Activated CD4-positive, alpha-beta T cell treated with anti-CD3 and anti-CD28 coated beads, Interleukin-2, amount 50 U/mL, for 16 hours (primary cell): Measurements from ENCODE around the gene DDR2.

Experiments
- DNase-seq: peaks from one replicate; pipeline ENCODE4 v3.0.0-alpha.2; 2020

The DDR2 gene

DNA sequence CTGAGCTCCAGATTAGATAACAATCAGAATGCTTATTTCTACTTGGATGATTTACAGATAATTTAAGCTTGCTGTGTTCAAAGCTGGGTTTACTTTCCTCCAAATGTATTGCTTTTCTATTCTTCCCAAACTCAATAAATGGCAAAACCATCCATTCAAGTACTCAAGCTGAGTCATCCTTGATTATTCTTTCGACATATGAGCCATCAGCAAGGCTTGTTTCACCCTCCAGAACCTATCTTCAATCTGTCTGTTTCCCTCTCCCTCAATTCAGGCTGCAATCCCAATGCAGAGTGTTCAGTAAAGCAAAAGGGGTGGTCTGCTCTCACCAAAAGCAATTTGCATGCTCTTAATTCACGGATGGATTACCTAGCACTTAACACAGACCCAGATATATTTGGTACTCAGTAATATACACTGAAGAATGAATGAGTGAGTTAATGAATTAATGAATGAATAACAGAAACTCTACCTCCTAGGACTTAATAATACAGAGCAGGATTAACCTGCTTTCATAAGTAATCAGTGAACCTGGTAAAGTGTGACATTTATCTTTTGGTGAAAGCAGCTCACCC is 41.9 kb downstream of the DDR2 start:
- no peak for DNase-seq

DNA sequence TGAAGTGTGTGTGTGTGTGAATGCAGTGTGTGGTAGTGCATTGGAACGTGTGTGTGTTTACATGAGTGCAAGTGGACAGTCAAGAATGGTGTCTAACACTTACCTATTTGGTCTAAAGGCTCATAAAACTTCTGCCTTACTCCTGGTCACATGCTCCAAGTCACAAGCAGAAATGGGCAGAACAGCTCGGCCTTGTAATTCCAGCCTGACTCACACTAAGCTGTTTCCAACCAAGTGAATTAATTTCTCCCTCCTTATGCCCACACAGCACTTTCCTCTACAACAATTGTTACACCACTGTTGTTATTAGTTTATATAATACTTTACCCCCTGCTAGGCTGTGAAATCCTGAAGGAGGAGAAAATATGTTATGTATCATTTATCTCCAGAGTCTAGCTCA is 43.8 kb downstream of the DDR2 start:
- no peak for DNase-seq

DNA sequence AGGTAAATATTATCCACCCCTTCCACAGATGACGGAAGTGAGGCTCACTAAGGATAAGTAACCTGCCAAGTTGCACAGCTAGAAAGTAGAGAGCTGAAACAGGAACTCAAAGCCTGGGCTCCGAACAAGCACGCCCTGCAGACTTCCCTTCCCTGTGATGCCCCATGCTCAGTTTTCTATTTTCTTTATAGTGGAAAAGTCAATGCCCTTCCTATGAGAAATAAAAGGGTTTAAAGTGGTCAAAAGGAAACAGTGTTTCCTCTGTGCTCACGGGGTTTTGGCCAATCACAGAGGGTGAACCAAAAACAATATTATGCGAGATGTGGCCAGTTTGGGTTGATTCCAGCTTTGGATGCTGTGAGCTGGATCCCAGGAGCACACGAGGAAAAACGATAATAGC is 44.5 kb downstream of the DDR2 start:
- DNase-seq, result no peak

DNA sequence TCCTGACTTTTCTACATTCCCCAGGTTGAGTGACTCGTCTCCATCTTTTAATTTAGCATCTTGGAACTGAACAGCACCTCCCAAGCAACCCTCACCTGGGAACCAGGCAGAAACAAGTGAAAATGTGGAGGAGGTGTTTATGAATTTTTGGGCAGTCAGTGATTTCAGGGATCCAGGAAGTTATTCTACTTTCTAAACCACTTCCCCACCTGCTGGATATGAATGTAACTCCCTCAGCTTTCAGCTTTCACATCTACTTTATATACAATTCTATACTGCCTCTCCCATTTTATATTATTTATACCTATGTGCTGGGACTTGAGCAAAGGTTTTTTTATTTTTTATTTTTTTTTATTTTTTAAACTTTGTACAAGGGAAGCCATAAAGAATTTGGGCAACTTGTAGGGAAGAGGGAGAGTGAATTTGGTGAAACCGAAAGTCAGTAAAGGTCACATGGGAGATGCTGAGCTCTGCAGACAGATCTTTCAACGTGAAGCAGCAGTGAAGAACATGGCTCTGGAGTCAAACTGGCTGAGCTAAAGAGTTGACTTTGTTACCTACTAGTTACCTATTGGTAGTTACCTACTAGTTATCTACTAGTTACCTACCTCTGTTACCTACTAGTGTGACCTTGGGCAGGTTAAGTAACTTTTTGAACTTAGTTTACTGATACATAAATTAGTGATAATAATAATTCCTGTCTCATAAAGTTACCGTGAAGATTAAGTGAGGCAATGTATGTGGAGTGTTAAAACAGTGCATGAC is 45.5 kb downstream of the DDR2 start:
- no peak for DNase-seq

DNA sequence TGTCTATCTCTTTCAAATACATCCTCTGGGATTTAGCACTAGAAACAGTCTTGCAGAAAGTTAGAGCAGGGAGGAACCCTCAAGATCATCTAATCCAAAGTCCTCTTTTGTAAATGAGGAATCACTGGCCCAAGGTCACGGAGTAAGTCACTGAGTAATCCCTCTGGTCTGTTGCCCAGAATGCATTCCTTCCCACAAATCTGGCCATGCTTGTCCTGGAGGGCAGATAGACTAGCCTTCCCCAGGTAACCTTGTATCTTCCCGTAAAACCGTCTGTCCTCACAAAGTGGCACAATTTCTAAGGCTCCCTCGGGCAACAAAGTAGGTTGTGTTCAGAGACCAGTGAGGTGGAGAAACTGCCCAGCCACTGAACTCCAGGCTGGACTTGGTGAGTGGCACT is 46.2 kb downstream of the DDR2 start:
- DNase-seq, result no peak

DNA sequence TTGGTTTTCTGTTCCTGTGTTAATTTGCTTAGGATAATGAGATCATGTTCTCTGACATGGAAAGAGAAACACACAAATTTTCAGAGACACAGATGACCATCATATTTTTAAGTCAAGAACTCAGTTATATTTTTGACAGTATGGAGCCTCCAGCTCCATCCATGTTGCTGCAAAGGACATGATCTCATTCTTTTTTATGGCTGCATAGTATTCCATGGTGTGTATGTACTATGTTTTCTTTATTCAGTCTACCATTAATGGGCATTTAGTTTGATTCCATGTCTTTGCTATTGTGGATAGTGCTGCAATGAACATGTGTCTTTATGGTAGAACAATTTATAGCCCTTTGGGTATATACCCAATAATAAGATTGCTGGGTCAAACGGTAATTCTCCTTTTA is 47.0 kb downstream of the DDR2 start:
- DNase-seq, result no peak

DNA sequence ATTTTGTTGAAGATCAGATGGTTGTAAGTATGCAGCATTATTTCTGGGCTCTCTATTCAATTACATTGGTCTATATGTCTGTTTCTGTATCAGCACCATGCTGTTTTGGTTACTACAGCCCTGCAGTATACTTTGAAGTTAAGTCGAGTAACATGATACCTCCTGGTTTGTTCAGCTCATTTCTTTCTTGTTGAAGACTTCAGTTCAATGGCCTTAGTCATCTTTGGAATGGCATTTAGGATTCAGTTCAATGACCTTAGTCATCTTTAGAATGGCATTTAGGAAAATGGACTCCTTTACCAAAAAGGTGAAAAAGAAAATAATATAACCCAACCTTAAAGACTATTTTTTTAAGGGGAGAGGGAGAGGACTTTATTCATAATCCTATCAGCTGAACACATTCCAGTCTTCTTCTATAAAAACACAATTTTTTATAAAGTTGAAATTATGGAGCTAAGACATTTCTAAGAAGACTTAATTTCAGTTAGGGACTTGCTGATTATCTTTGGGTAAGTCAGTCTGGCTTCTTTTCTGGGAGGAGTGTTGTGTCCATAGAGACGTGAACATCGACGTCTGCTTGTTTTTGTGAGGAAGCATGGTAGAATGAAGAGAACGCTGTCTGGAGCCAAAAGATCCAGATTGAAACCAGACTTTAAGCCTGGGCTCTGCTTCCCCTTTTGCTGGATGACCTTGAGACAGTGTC is 48.3 kb downstream of the DDR2 start:
- DNase-seq, result no peak

DNA sequence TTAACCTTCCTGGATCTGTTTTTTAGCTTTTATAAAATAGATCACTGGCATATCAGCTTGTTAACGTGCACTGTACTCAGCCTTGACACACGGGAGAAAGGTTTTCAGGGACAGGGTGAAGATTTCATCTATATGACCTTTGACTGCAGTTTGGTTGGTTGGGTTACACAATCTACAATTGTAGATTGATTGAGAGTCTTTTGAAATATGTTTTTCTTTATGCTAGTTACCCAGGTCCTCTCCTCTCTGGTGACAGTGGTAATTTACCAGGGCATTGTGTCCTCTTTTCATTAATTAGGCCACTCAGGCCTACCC is 48.8 kb downstream of the DDR2 start:
- DNase-seq, result no peak

DNA sequence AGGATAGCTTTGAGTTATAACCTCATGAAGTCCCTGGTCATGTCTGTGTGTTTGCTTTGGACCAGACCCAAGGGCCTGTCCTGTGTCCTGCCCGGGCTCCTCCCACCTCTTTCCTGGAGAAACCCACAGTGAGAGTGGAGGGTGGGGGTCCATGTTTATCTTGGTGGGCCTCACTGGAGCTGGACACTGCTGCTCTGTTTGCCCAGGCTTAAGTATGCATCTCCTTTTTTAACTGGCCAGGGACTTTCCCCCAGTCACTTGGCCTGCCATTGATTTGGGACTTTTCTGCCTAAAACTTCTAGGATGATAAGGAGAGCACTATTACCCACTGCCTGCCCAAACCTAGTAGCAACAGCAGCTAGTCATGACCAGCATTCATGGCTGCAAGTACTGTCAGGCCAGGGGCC is 49.8 kb downstream of the DDR2 start:
- no peak for DNase-seq

DNA sequence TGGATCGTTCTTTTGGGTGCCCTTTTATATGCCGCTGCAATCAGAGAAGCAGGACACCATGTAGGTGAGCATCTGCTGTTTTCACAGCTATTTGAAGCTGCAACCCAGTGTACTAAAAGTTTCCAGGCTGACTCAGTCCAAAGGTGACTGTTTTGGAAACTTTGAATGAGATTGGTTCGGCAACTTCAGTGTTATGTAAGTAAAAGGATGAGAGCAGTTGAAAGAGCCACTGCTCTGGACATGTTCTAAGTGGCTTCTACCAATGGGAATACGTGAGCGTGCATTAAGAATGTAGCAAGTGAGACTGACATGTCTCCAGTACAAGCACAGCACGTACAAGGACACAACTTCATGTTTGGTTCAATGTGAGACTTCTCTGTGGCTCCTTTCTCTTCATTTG is 55.6 kb downstream of the DDR2 start:
- DNase-seq, result peak; percentile 32

DNA sequence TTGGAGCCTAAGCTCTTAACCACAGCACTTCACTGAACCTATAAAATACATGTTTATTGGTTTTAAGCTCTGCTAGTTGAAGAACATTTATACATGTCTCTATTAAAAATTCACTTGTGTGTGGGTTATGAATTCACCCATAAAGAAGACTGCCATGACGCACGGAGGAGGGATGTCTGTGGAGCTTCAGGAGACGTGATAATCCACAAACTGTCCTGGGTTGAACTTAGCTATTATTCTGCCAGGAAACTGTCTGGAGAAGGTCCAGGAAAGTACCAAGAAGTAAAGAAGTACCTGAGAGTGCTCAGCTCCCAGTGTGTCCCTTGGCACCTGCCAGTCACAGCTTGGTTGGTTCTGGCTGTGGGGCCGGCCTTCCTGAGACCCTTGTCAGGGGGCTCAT is 56.3 kb downstream of the DDR2 start:
- no peak for DNase-seq

DNA sequence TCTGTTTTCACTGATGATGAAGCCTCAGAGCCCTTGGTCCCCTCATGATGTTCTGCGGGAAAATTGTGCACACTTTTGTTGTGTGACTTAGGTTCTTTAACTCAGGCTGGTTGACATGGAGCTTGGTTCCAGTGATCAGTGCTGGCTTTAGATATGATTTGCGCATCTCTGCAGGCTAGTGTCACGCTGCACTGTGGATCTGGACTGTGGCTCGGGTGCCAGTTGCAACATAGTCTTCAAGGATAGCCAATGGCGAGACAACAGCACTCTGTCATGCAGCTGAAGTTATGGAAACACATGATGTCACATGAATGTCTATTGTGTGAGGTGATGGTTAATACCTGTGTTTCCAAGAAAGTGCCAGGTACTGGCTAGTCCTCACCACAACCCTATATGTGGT is 56.7 kb downstream of the DDR2 start:
- no peak for DNase-seq

DNA sequence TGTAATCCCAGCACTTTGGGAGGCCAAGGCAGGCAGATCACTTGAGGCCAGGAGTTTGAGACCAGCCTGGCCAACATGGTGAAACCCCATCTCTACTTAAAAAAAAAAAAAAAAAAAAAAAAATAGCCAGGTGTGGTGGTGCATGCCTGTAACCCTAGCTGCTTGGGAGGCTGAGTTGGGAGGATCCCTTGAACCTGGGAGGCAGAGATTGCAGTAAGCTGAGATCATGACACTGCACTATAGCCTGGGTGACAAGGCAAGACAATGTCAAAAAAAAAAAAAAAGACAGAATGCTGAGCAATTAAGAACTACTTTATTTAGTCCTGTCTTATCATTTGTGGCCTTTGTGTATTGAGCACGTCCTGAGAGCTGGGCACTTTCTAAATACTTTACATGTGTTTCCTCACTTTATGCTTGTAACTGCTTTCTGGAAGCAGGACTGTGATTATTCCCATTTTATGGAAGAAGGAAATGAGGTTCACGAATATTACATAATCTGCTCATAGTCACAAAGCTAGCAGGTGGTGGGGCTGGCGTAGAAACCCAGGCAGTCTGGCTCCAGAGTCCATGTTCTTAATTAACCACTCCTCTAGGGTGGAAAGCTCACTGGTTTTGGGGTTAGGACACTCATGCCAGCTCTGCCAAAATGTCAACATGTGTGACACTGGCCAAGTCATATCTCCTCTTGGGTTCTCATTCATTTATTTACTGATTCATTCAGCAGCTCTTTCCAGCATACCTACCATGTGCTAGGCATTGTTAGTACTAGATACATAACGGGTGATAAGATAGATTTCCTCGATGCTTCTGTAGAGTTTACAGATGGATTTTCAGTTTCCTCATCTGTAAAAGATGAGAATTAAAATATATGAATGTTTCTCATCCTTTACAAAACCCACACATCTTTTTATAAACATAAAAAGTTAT is 57.7 kb downstream of the DDR2 start:
- DNase-seq, result no peak

DNA sequence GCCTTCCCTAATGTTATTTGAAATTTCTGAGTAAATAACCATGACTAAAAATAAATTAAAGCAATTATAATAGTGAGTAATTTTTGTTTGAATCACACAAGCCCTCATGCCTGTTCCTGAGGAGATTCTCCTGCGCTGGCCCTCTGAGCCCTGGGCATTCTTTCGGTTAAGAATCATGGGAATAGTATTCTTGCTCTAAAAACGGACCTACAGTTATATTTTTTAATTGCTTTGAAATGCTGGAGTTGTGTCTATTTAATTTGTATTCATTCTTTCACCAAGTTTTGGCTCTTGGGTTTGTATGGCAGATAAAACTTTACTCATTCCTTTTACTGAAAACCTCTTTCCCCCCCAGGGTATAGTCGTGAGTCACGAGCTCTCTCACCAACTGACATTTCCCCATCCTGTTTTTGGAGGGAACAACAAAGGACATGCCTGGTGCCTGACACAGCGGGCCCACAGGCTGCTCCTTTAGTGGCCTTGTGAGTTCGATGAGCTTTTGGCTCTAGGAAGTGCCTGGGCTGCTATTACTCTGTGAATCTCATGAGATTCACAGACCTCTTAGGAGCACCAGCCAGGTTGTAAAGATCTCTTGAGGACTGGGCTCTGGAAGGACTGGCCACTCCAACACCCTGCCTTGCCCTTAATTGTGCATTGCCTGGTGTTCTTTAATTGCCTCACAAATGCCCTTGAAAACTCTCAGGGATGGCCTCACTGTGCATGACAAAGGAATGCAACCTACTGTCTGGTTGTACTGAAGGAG is 58.6 kb downstream of the DDR2 start:
- DNase-seq, result no peak

DNA sequence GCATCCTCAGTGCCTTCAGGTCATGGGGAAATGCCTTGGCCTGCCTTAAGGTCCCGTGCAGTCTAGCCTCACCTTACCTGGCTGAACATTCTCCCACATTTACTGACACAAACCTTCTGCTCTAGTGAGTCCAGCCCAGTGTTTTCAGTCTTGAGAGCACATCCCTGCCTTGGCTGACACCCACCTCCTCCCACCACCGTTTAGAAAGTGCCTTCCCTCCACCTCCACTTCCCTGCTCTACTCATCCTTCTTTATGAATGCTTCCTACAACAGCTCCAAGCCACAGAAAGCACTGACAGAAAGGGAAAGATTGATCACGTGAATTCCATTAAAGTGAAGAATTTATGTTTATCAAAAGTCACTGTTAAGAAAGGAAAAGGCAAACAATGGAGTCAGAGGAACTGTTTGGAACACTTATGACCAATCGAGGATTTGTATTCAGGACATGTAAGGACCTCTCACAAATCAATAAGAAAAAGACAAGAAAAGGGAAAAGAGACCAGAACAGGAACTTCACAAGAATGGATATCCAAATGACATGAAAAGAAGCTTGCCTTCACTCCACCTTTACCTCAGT is 59.8 kb downstream of the DDR2 start:
- DNase-seq, result no peak

DNA sequence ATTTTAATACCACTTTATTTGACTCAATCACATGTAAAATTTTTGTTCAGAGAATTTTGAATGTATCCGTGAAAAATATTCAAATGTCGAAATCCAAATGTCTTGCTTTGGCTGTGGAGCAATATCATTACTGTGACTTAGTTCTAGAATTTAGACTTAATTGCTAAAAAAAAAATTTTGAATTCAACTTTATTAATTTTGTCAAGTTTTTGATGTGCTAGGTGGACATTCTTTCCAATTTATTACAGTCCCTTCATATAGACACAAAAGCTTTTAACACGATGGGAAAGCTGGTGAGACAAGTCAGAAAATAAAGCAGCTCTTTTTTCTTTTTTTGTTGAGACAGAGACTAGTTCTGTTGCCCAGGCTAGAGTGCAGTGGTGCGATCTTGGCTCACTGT is 62.6 kb downstream of the DDR2 start:
- DNase-seq, result no peak

DNA sequence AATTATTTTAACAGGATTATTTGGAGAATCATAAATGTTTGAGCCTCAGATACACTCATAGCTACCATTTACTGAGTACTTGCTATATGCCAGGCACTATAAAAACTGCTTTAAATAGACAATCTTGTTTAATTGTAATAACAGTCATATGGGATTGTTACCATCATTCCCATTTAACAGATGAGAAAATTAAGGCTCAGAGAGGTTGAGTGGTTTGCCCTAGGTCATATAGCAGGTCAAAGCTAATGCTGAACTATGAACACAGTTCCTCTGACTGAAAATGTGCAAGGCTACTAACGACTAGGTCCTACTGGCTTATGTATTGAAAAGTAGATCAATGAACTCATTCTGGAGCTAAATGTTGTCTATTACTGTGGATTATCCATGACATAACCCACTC is 63.4 kb downstream of the DDR2 start:
- no peak for DNase-seq

DNA sequence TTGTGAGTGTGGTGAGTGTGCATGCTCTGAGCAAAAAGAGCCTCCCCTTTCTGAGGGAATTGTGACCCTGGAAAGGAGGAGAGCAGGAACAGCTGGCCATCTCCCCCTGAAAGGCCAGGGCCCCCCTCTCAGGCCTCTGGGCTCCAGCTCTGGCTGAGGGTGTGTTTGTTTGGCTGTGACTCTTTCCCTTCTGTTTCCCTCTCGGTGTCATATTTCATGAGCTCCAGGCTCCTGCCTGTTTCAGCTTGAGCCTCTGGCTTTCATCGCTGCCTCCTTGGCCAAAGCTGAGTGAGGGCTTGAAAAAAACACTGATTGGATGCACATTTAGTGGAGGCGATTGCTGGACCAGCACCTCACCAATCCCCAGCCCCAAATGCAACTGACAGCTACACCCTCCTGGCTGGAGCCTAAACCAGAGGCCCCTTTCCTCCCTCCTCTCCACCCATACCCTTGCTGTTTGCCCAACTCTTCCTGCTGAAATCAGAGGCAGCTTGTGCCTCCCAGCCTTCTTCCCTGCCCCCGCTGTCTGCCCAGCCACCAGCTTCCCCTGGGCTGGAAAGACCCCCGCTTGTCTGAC is 64.1 kb downstream of the DDR2 start:
- DNase-seq, result no peak

DNA sequence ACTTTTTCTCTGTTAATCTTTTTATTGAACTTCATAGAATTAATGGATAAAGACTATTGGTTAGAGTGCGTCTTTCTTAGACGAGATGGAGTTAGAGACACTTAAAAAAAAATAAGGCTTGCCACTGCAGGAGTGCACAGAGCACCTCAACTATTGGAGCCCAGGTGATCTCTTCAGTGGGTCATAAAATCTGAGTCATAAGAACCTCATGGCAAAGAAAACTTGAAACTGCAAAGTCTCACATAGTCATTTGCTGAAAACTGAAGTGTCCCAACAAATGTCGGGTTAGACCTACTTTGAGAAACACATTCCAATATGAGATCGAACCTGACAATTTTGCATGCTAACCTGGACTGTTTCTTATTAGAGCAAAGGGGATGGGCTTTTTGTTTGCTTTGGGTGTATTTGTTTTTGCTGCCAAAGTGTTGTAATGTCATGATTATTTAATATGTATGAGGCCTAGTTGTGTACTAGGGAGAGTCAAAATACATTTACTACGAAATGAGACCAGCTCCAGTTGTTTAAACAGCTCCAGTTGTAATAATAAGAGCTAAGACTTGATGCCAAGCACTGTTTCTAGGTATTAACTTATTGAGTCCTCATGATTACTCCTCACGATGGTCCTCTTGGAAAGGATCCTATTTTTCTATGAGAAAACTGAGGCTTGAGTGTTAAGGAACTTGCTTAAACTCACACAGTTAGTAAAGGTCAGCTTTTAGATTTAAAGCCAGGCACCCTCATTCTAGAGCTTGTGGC is 65.1 kb downstream of the DDR2 start:
- no peak for DNase-seq

DNA sequence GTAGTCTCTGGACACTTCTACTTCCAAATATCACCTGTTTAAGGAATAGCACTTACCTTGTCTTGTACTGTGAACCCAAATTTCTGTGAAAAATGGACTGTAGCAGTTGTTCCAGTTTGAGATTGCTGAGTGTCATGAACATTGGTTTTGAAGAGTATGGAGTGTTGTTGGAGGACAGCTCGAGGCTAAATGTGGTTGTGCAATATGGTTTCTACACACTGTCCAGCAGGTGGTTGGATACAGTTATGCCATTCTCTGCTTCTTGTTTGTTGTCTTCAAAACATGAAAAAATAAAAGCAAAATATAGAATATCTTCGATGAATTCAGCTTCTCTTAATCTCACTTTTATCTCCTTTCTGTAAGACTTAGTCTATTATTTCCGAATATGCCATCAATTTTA is 67.1 kb downstream of the DDR2 start:
- no peak for DNase-seq

DNA sequence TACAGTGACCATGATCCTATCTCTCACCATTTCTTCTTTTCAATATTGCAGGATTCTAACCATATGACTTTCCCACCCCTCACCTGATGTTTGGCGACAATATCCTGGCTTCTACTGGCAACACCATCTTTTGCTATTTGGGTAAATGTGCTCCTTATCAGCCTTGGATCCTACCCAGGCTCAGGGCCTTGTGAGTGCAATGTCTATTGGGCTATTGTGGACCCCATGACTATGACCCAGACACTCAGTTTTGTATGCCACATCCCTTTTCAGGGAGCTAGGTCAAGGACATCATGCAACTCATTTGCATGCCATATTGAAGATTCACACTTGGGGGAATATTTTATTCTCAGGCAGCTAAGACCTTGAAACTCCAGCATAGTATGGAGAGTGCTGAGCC is 67.9 kb downstream of the DDR2 start:
- no peak for DNase-seq
